Dermis blood vessel endothelial cell (primary cell): ENCODE measurements around the gene ABHD17B. TPM values are rescaled to one million over a fixed set of nuclear protein-coding genes. Genes with fewer than 3 reads are reported as not detected.
A peak's percentile ranks its signal among the peaks of the same experiment; 100 is the strongest.

Source experiments
- DNase-seq: peaks from one replicate; pipeline ENCODE4 v3.0.0; 2010
- total RNA-seq: library from RNA; depleted of rRNA; stranded (reverse); fragments of >200 nt; gene quantifications from 2 replicates; pipeline ENCODE4 v1.2.3, GENCODE V29; 2014

Gene ABHD17B
- total RNA-seq, 1 donor from 2014 or later: 76.9 TPM

DNA sequence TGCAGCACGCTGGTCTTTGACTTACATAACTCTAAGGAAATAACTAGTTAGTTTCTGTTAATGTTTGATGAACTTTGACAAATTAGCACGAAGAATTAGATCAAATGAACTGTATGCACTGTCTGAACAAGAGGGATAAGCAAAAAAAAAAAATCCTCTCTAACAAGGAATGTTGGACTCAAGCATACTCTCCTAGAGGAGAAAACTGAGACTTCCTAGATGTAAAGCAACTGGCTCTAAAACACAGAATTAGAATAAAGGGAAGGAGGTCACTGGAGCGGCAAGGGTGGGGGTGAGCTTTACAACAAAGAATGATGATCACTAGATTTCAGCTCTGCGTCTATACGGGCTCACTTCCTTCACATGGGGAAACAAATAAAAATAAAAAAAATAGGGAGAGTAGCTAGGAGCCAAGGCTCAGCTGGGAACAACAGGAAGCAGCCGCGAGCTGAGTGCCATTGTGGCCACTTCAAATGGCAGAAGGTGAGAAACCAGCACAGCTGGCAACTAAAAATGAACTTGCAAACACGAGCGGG lies 94.0 kb downstream of the ABHD17B start:
- peak; percentile 61 for DNase-seq

Other genes starting within 250 kb of the ABHD17B start
- 204 and 216 TPM in 2 replicates for gene CEMIP2, start 142.7 kb downstream of the ABHD17B start, total RNA-seq
- 16.6 and 19.1 TPM in 2 replicates for gene C9orf85, start 446 bp upstream of the ABHD17B start, total RNA-seq
- not detected in 2 replicates for gene C9orf57, start 149.4 kb upstream of the ABHD17B start, total RNA-seq
- gene GDA, start 238.2 kb upstream of the ABHD17B start, total RNA-seq: 0.17 and 0.19 TPM in 2 replicates